GM12891 (cell line): Measurements from ENCODE around the gene TOR1B.
"Not testable (repeated sequence)": the region's sequence is repeated elsewhere in the genome, so short reads cannot be mapped to it uniquely, and the experiment has no call there.

ENCODE experiments used
- DNase-seq: peaks from one replicate; pipeline ENCODE4 v3.0.0; 2011; ENCODE audit warnings: low spot score; ENCODE audit not compliant: insufficient read length
- FAIRE-seq: peaks from 2 replicates; lab custom pipeline; 2011; peaks lifted over from hg19 to GRCh38; lab: Jason Lieb, UNC
- PAX5 ChIP-seq: IDR thresholded peaks from 2 replicates; pipeline ENCODE4 v1.6.1; 2011; ENCODE audit warnings: low read length, moderate library complexity, mild to moderate bottlenecking; ENCODE audit not compliant: insufficient read depth, severe bottlenecking
- POLR2A ChIP-seq: IDR thresholded peaks from 2 replicates; pipeline ENCODE4 v1.6.1; 2011; ENCODE audit warnings: low read depth, low read length, control low read depth
- POLR2AphosphoS5 ChIP-seq: IDR thresholded peaks from 2 replicates; pipeline ENCODE4 v1.6.1; 2011; ENCODE audit warnings: low read depth, low read length, control low read depth
- POU2F2 ChIP-seq: IDR thresholded peaks from 2 replicates; pipeline ENCODE4 v1.6.1; 2011; ENCODE audit warnings: low read depth, mild to moderate bottlenecking, control low read depth, low read length, moderate library complexity
- SPI1 ChIP-seq: IDR thresholded peaks from 2 replicates; pipeline ENCODE4 v1.6.1; 2011; ENCODE audit warnings: low read depth, low read length, control low read depth
- TAF1 ChIP-seq: IDR thresholded peaks from 2 replicates; pipeline ENCODE4 v1.6.1; 2011; ENCODE audit warnings: low read depth, low read length, control low read depth

Gene TOR1B

GRCh38 chr9:129762985-129763926 lies 39.7 kb upstream of the TOR1B start:
- TF ChIP-seq POLR2AphosphoS5 (no peak), POLR2A (no peak), POU2F2 (no peak), PAX5 (no peak)
- no peak for DNase-seq
- no peak for FAIRE-seq

- DNase-seq (no peak), FAIRE-seq (no peak)
- TF ChIP-seq POLR2AphosphoS5 = no peak
- no peak for TF ChIP-seq TAF1
- no peak for TF ChIP-seq SPI1
- no peak for TF ChIP-seq POLR2A
- TF ChIP-seq POU2F2 = no peak
- no peak for TF ChIP-seq PAX5
Measured at GRCh38 chr9:129765764-129766317, 37.1 kb upstream of the TOR1B start.

- DNase-seq (no peak), FAIRE-seq (no peak)
- TF ChIP-seq POU2F2 = no peak
- no peak for TF ChIP-seq SPI1
- no peak for TF ChIP-seq POLR2A
- TF ChIP-seq PAX5 = no peak
- no peak for TF ChIP-seq POLR2AphosphoS5
- TF ChIP-seq TAF1 = no peak
Measured at GRCh38 chr9:129768486-129768885, 34.5 kb upstream of the TOR1B start.

DNA sequence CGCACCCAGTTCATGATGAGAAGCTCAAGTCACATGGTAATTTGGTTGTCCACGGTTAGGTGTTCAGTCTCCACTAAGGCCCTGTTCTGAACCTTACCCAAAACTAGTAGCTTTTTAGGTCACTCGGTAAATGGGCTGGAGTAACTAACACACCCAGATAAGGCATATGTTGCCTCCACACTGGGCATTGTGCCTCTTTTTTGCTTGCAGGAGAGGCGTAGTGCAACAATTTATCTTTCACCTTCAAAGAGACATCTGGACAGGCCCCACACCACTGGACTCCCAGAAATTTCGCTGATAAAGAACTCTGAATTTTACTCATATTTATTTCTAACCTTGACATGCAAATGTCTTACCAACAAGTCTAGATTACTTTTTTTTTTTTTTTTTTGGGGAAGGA lies 33.3 kb upstream of the TOR1B start:
- TF ChIP-seq POLR2A (no peak), SPI1 (no peak), TAF1 (no peak), POLR2AphosphoS5 (no peak), POU2F2 (no peak), PAX5 (no peak)
- no peak for FAIRE-seq
- no peak for DNase-seq

DNA sequence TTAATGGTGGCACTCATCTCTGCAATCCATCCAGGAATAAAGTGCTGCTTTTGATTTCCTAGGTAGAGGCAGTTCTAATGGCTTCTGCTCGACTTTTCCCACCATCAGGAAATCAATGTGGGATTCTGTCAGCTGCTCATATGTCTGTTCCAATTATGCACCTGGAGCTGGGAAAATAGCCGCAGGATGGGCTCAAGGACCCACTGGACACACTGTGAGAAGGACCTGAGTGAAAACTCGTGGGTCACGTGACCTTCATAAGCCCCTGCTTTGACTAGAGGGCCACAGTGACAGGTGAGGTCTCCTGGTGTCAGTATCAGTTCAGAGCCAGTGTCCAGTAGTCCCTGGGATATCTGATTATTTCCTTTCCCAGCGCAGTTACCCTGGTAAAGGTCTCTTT lies 32.2 kb upstream of the TOR1B start:
- no peak for TF ChIP-seq POLR2A
- TF ChIP-seq PAX5 = no peak
- no peak for TF ChIP-seq SPI1
- no peak for DNase-seq
- no peak for FAIRE-seq

GRCh38 chr9:129773262-129774048 lies 29.5 kb upstream of the TOR1B start:
- FAIRE-seq = no peak

DNA sequence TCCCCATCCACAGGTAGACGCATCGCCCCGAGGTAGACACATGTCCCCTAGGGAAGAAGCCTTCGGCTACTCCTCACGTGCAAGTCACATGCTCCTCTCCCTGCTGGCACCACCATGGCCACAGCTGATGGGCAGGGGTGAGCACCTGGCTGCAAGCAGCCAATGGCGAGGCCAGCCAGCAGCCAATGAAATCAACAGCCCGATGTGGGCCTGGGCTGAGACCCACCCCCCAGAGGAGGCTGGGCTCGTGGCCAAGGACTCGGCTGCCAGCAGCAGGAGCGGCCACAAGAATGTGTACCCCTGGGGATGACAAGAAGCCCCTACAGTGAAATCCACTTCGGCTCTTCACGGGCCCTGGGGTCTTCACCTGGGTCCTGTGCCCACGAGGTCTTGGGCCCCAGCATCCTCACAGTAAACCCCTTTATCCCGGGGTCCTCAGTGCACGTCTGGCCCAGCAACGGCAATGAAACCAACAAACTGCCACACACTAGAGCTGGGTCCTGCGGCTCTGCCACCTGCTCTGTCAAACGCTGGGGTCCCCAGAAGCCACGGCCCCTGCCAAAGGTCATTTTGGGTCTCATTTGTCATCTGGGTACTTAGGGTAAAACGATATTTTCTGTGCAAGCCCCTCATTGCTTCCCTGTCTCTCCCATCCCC lies 28.1 kb upstream of the TOR1B start:
- no peak for DNase-seq
- no peak for FAIRE-seq
- TF ChIP-seq PAX5 (no peak), TAF1 (no peak), POLR2AphosphoS5 (no peak), POU2F2 (no peak), SPI1 (no peak), POLR2A (no peak)

More at GRCh38 chr9:129773262-129774048, 29.5 kb upstream of the TOR1B start:
- no peak for DNase-seq
- TF ChIP-seq TAF1 = no peak
- no peak for TF ChIP-seq POLR2A
- TF ChIP-seq PAX5 = no peak
- no peak for TF ChIP-seq POU2F2
- TF ChIP-seq POLR2AphosphoS5 = no peak
- TF ChIP-seq SPI1 = no peak

GRCh38 chr9:129775448-129775798 lies 27.6 kb upstream of the TOR1B start:
- DNase-seq = no peak
- FAIRE-seq = no peak
- TF ChIP-seq POU2F2 = no peak
- no peak for TF ChIP-seq SPI1
- TF ChIP-seq POLR2AphosphoS5 = no peak
- no peak for TF ChIP-seq PAX5
- no peak for TF ChIP-seq POLR2A
- TF ChIP-seq TAF1 = no peak

DNA sequence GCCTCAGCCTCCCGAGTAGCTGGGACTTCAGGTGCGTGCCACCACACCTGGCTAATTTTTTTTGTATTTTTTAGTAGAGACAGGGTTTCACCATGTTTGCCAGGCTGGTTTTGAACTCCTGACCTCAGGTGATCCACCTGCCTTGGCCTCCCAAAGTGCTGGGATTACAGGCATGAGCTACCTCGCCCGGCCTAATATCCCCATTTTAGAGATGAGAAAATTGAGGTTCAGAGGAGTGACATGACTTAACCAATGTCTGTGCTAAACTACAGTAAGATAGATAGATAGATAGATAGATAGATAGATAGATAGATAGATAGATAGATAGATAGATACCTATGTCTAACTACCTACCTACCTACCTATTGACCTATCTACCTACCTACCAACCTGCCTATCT lies 26.9 kb upstream of the TOR1B start:
- DNase-seq, FAIRE-seq: not testable (repeated sequence)

- DNase-seq (no peak), FAIRE-seq (no peak)
- no peak for TF ChIP-seq POU2F2
- no peak for TF ChIP-seq POLR2AphosphoS5
- TF ChIP-seq TAF1 = no peak
- no peak for TF ChIP-seq SPI1
- no peak for TF ChIP-seq POLR2A
- TF ChIP-seq PAX5 = no peak
Measured at GRCh38 chr9:129776566-129776937, 26.4 kb upstream of the TOR1B start.
